GM23338 (cell line): ENCODE measurements around the gene GAS1. TPM values are rescaled to one million over a fixed set of nuclear protein-coding genes. Genes with fewer than 3 reads are reported as not detected.

ENCODE experiments used
- ATAC-seq: fragments of 200-7000 bp; cut with Tn5 transposase; 3 replicates; pipeline ENCODE4 v1.9.1; 2020
- DNase-seq: peaks from one replicate; pipeline ENCODE4 v3.0.0-alpha.2; 2015; ENCODE audit warnings: low spot score
- H2AFZ ChIP-seq: fragments of 200-600 bp; sonication (generic); 2 replicates; pipeline ENCODE4 v1.8.0; 2016; ENCODE audit warnings: antibody characterized with exemption, mild to moderate bottlenecking, moderate library complexity
- H3F3A ChIP-seq: fragments of 200-600 bp; sonication (generic); replicated peaks from 2 replicates; pipeline ENCODE4 v1.8.0; 2017; ENCODE audit warnings: antibody characterized with exemption, mixed run types, low read depth
- H3K27ac ChIP-seq: fragments of 200-600 bp; sonication (generic); 2 replicates; pipeline ENCODE4 v1.6.1; 2016; ENCODE audit warnings: low read depth
- H3K27me3 ChIP-seq: fragments of 200-600 bp; sonication (generic); 2 replicates; pipeline ENCODE4 v1.8.0; 2016; ENCODE audit warnings: mild to moderate bottlenecking, mixed run types, moderate library complexity; ENCODE audit not compliant: insufficient read depth
- H3K36me3 ChIP-seq: fragments of 200-600 bp; sonication (generic); 2 replicates; pipeline ENCODE4 v1.8.0; 2016; ENCODE audit warnings: mild to moderate bottlenecking; ENCODE audit not compliant: insufficient read depth
- H3K4me1 ChIP-seq: fragments of 200-600 bp; sonication (generic); 2 replicates; pipeline ENCODE4 v1.8.0; 2016; ENCODE audit warnings: mild to moderate bottlenecking, moderate library complexity; ENCODE audit not compliant: insufficient read depth
- H3K4me2 ChIP-seq: fragments of 200-600 bp; sonication (generic); 2 replicates; pipeline ENCODE4 v1.7.1; 2017; ENCODE audit warnings: mixed run types
- H3K4me3 ChIP-seq: fragments of 200-600 bp; sonication (generic); 2 replicates; pipeline ENCODE4 v1.6.1; 2016; ENCODE audit warnings: mixed run types
- H3K79me2 ChIP-seq: fragments of 200-600 bp; sonication (generic); replicated peaks from 2 replicates; pipeline ENCODE4 v1.8.0; 2017; ENCODE audit warnings: mild to moderate bottlenecking; ENCODE audit not compliant: insufficient read depth
- H3K9me2 ChIP-seq: fragments of 200-600 bp; sonication (generic); 2 replicates; pipeline ENCODE4 v1.8.0; 2017; ENCODE audit not compliant: insufficient read depth
- H4K20me1 ChIP-seq: fragments of 200-600 bp; sonication (generic); replicated peaks from 2 replicates; pipeline ENCODE4 v1.8.0; 2017; ENCODE audit warnings: mild to moderate bottlenecking; ENCODE audit not compliant: insufficient read depth
- H3K27ac Mint-ChIP-seq: 2 replicates; pipeline ENCODE4 v1.8.0; 2020; ENCODE audit warnings: inconsistent platforms, mild to moderate bottlenecking, moderate library complexity, mixed read lengths
- H3K27me3 Mint-ChIP-seq: 3 replicates; pipeline ENCODE4 v1.8.0; 2022; ENCODE audit warnings: low read depth, mild to moderate bottlenecking, moderate library complexity, mixed read lengths, inconsistent platforms; ENCODE audit not compliant: insufficient read depth, poor library complexity
- H3K36me3 Mint-ChIP-seq: 3 replicates; pipeline ENCODE4 v1.8.0; 2021; ENCODE audit warnings: low read depth, mild to moderate bottlenecking, inconsistent platforms, moderate library complexity, mixed read lengths
- H3K4me1 Mint-ChIP-seq: 3 replicates; pipeline ENCODE4 v1.8.0; 2020; ENCODE audit warnings: mild to moderate bottlenecking, inconsistent platforms, mixed read lengths
- H3K4me3 Mint-ChIP-seq: 3 replicates; pipeline ENCODE4 v1.8.0; 2021; ENCODE audit warnings: moderate library complexity, mild to moderate bottlenecking, inconsistent platforms, mixed read lengths
- H3K9me3 Mint-ChIP-seq: 3 replicates; pipeline ENCODE4 v1.8.0; 2020; ENCODE audit warnings: moderate library complexity, mild to moderate bottlenecking, inconsistent platforms, mixed read lengths
- CREB1 ChIP-seq: fragments of 250-450 bp; sonication (Bioruptor Pico); IDR thresholded peaks from 2 replicates; pipeline ENCODE4 v1.5.0; 2020; ENCODE audit warnings: low read depth, mild to moderate bottlenecking, moderate library complexity
- CTCF ChIP-seq, 2 experiments: fragments of 200-600 bp in 1 of 2; sonication (generic) in 1 of 2; conservative IDR thresholded peaks; 2 replicates each; pipeline versions ENCODE4 v1.5.1 to v1.6.1; 2016 to 2017; ENCODE audit warnings: antibody characterized with exemption in 2 of 2, low read depth in 2 of 2, mild to moderate bottlenecking in 2 of 2, moderate library complexity in 1 of 2
- EZH2 ChIP-seq: fragments of 200-600 bp; sonication (generic); IDR thresholded peaks from one replicate; pipeline ENCODE4 v1.8.0; 2017; ENCODE audit warnings: antibody characterized with exemption, mild to moderate bottlenecking, low read depth; ENCODE audit not compliant: unreplicated experiment
- EZH2phosphoT487 ChIP-seq: fragments of 200-600 bp; sonication (generic); IDR thresholded peaks from one replicate; pipeline ENCODE4 v1.8.1; 2018; ENCODE audit warnings: antibody characterized with exemption; ENCODE audit not compliant: unreplicated experiment
- JUNB ChIP-seq: IDR thresholded peaks from one replicate; pipeline ENCODE4 v1.6.1; 2016; ENCODE audit warnings: antibody characterized with exemption; ENCODE audit not compliant: unreplicated experiment
- NANOG ChIP-seq: IDR thresholded peaks from 2 replicates; pipeline ENCODE4 v1.6.1; 2016; ENCODE audit warnings: antibody characterized with exemption, borderline replicate concordance
- POLR2AphosphoS5 ChIP-seq: IDR thresholded peaks from 2 replicates; pipeline ENCODE4 v1.6.1; 2016; ENCODE audit warnings: antibody characterized with exemption, low read depth
- REST ChIP-seq: IDR thresholded peaks from one replicate; pipeline ENCODE4 v1.6.1; 2018; ENCODE audit warnings: antibody characterized with exemption; ENCODE audit not compliant: unreplicated experiment
- STAT1 ChIP-seq: IDR thresholded peaks from one replicate; pipeline ENCODE4 v1.6.1; 2016; ENCODE audit warnings: antibody characterized with exemption; ENCODE audit not compliant: unreplicated experiment
- ZNF114 ChIP-seq: fragments of 250-450 bp; sonication (Bioruptor Pico); IDR thresholded peaks from 2 replicates; pipeline ENCODE4 v1.5.0; 2020; ENCODE audit warnings: mild to moderate bottlenecking, moderate library complexity
- ZNF331 ChIP-seq: fragments of 250-450 bp; sonication (Bioruptor Pico); IDR thresholded peaks from 2 replicates; pipeline ENCODE4 v1.5.0; 2020; ENCODE audit warnings: low read depth, mild to moderate bottlenecking, moderate library complexity
- ZNF462 ChIP-seq: fragments of 250-450 bp; sonication (Bioruptor Pico); IDR thresholded peaks from 2 replicates; pipeline ENCODE4 v1.5.0; 2020; ENCODE audit warnings: mild to moderate bottlenecking, moderate library complexity
- polyA plus RNA-seq: library from polyadenylated mRNA; unstranded; fragments of >200 nt; fragmentation: Nextera tagmentation; extraction: Ambion mirVana; gene quantifications from 2 replicates; pipeline ENCODE4 v1.2.1, GENCODE V29; 2016
- total RNA-seq: library from RNA; depleted of rRNA; stranded (reverse); fragments of >200 nt; shearing (Covaris generic); gene quantifications from 2 replicates; pipeline ENCODE4 v1.2.3, GENCODE V29; 2014
- TF ChIP-seq, protein P1 (sequence below): IDR thresholded peaks from 2 replicates; pipeline ENCODE4 v1.6.1; 2016; ENCODE audit warnings: antibody characterized with exemption

The GAS1 gene
- total and polyA plus RNA-seq, 2 experiments from 2014 or later, result 1.4 to 7.7 TPM

DNA sequence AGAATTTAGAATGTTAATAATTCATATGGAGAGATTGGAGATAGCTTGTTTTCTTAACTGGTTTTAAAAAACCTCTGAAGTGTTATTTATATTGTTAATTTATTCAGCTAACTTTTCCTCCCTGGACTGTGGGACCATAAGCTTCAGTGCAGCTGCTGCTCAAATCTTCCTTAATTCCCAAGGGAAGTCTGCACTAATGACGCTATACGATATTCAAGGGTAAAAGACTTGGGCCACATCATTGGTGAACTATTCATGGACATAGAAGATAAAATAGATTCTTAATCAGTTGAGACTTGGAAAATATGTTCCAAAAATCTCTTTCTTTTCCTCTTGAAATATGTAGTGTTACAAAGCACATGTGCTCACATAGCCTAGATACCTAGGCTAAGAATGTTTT, 31.1 kb upstream of the GAS1 start:
- no peaks in the 10 kb centered on the region for H3K79me2 ChIP-seq
- no peaks in the 10 kb centered on the region for H3K27me3 ChIP-seq
- H3K4me3 ChIP-seq, result no peak overlapping the region
- H3K4me3 Mint-ChIP-seq, result no peak overlapping the region
- TF ChIP-seq EZH2phosphoT487 (no peak), POLR2AphosphoS5 (no peak), ZNF114 (CRISPR knock-in tag) (no peak), NANOG (no peak), EZH2 (no peak), JUNB (no peak), CREB1 (no peak), ZNF331 (no peak), REST (no peak), CTCF (conservative IDR thresholded peaks at IDR 0.05; ENCODE audit: low read depth in 2 of 2) (no peak), STAT1 (no peak), ZNF462 (CRISPR knock-in tag) (no peak)
- TF ChIP-seq, protein P1, sequence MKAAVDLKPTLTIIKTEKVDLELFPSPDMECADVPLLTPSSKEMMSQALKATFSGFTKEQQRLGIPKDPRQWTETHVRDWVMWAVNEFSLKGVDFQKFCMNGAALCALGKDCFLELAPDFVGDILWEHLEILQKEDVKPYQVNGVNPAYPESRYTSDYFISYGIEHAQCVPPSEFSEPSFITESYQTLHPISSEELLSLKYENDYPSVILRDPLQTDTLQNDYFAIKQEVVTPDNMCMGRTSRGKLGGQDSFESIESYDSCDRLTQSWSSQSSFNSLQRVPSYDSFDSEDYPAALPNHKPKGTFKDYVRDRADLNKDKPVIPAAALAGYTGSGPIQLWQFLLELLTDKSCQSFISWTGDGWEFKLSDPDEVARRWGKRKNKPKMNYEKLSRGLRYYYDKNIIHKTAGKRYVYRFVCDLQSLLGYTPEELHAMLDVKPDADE, result no peak
- 0 out of 2 replicates have a peak, but pooled peaks cover 8% of the 10 kb centered on the region for H3K4me1 ChIP-seq
- no peak overlapping the region for H3K27ac Mint-ChIP-seq
- DNase-seq (no peak), ATAC-seq (no peak)
- no peak overlapping the region for H2AFZ ChIP-seq
- H3K9me3 Mint-ChIP-seq, result no peaks in the 10 kb centered on the region
- H3K27me3 Mint-ChIP-seq, result peaks cover 2% of the 10 kb centered on the region
- H3K27ac ChIP-seq, result no peak overlapping the region
- no peaks in the 10 kb centered on the region for H3F3A ChIP-seq
- peaks cover 6% of the 10 kb centered on the region; the same call in 2 of the 3 replicates for H3K4me1 Mint-ChIP-seq
- H3K36me3 ChIP-seq, result no peaks in the 10 kb centered on the region
- no peak overlapping the region for H3K4me2 ChIP-seq
- H3K36me3 Mint-ChIP-seq, result no peaks in the 10 kb centered on the region
- no peaks in the 10 kb centered on the region for H4K20me1 ChIP-seq
- peaks cover 5% of the 10 kb centered on the region for H3K9me2 ChIP-seq
